Fibroblast of skin of scalp (primary cell): ENCODE data around the gene CLTC.

Source experiments
- DNase-seq: peaks from one replicate; pipeline ENCODE4 v3.0.0-alpha.2; 2013

Gene CLTC

GRCh38 chr17:59730268-59730834 is 110.7 kb downstream of the CLTC start:
- no peak for DNase-seq

- no peak for DNase-seq
These were observed 114.0 kb downstream of the CLTC start for GRCh38 chr17:59733697-59734096.

GRCh38 chr17:59734226-59734625 is 114.5 kb downstream of the CLTC start:
- DNase-seq: no peak

GRCh38 chr17:59737324-59737723 is 117.6 kb downstream of the CLTC start:
- DNase-seq: no peak

GRCh38 chr17:59743842-59744241 is 124.1 kb downstream of the CLTC start:
- DNase-seq: no peak

- no peak for DNase-seq
These were observed 125.3 kb downstream of the CLTC start for GRCh38 chr17:59745040-59745439.
